Stimulated activated CD4-positive, alpha-beta T cell treated with anti-CD3 and anti-CD28 coated beads, Interleukin-4, amount 100 ng/mL, for 48 hours (primary cell): ENCODE results near the gene CDC14B.
A peak's percentile ranks its signal among the peaks of the same experiment; 100 is the strongest.
"Not testable (repeated sequence)": the region's sequence is repeated elsewhere in the genome, so short reads cannot be mapped to it uniquely, and the experiment has no call there.

Experiments used
- DNase-seq, 2 donors: peaks; one replicate each; pipeline ENCODE4 v3.0.0-alpha.2; 2020; ENCODE audit warnings: low read depth in 2 of 2

Gene CDC14B

GRCh38 chr9:96619491-96620180 lies at the start of gene CDC14B:
Gene CDC14B, minus strand, starts transcription at chr9:96619843. Its CDS starts 465 bp downstream, at chr9:96619378.
- DNase-seq: peak; percentile 65 to 71

- DNase-seq: no peak
These were observed 49.4 kb upstream of the CDC14B start for GRCh38 chr9:96668868-96669534.

- DNase-seq: no peak
These were observed 47.7 kb upstream of the CDC14B start for GRCh38 chr9:96667363-96667728.

GRCh38 chr9:96666653-96667362 lies 47.2 kb upstream of the CDC14B start:
- not testable (repeated sequence) for DNase-seq

- DNase-seq: no peak
These were observed 46.1 kb upstream of the CDC14B start for GRCh38 chr9:96665789-96666188.

- DNase-seq: no peak
These were observed 44.0 kb upstream of the CDC14B start for GRCh38 chr9:96663506-96664120.

- no peak for DNase-seq
These were observed 42.1 kb upstream of the CDC14B start for GRCh38 chr9:96661711-96662110.

- DNase-seq: no peak
These were observed 41.1 kb upstream of the CDC14B start for GRCh38 chr9:96660692-96661248.

- DNase-seq: peak; percentile 79 to 82
These were observed 35.7 kb upstream of the CDC14B start, which contains the start of gene PRXL2C for GRCh38 chr9:96655198-96655851. Gene PRXL2C, minus strand, starts transcription at chr9:96655317. Its CDS starts 36 bp downstream, at chr9:96655281.

GRCh38 chr9:96654450-96655197 lies 35.0 kb upstream of the CDC14B start:
- DNase-seq: peak; percentile 32 to 43

GRCh38 chr9:96651626-96652025 lies 32.0 kb upstream of the CDC14B start:
- DNase-seq: no peak

GRCh38 chr9:96649620-96650324 lies 30.1 kb upstream of the CDC14B start:
- DNase-seq: no peak

- DNase-seq: no peak
These were observed 26.7 kb upstream of the CDC14B start for GRCh38 chr9:96646081-96646991.

- no peak for DNase-seq
These were observed 24.5 kb upstream of the CDC14B start for GRCh38 chr9:96644137-96644536.

GRCh38 chr9:96641514-96641913 lies 21.9 kb upstream of the CDC14B start:
- no peak for DNase-seq

- no peak for DNase-seq
These were observed 19.1 kb upstream of the CDC14B start for GRCh38 chr9:96638606-96639364.

GRCh38 chr9:96636368-96636767 lies 16.7 kb upstream of the CDC14B start:
- DNase-seq: no peak

GRCh38 chr9:96633579-96633978 lies 13.9 kb upstream of the CDC14B start:
- DNase-seq: not testable (repeated sequence)
